Adrenal gland (tissue), 12 donors: ENCODE results near the gene SPATA16. TPM values are rescaled to one million over a fixed set of nuclear protein-coding genes. Genes with fewer than 3 reads are reported as not detected.
"Not testable (repeated sequence)": the region's sequence is repeated elsewhere in the genome, so short reads cannot be mapped to it uniquely, and the experiment has no call there.

Experiments
- DNase-seq, 7 donors: peaks; one replicate each; pipeline ENCODE4 v3.0.0-alpha.2; 2019 to 2020
- H3K27ac ChIP-seq, 5 donors: fragments of 200-600 bp; sonication (generic) in 4 of 5; 1 replicate in 3 of 5; 2 replicates in 2 of 5; pipeline versions ENCODE4 v1.5.1 to v1.8.0; 2016 to 2020; ENCODE audit warnings: mild to moderate bottlenecking in 1 of 5
- H3K27me3 ChIP-seq: fragments of 200-600 bp; 2 replicates; pipeline ENCODE4 v1.8.0; 2021
- H3K36me3 ChIP-seq, 2 donors: fragments of 200-600 bp; replicated peaks in 1 of 2; 1 replicate in 1 of 2; 2 replicates in 1 of 2; pipeline versions ENCODE4 v1.5.1 to v1.8.0; 2018 to 2022
- H3K4me1 ChIP-seq, 2 donors: fragments of 200-600 bp; replicated peaks in 1 of 2; 1 replicate in 1 of 2; 2 replicates in 1 of 2; pipeline versions ENCODE4 v1.5.1 to v1.8.0; 2018 to 2021
- H3K4me3 ChIP-seq, 4 donors: fragments of 200-600 bp; sonication (generic) in 3 of 4; one replicate each; pipeline ENCODE4 v1.5.1; 2016 to 2018
- H3K9me3 ChIP-seq, 3 donors: fragments of 200-600 bp; sonication (generic) in 1 of 3; replicated peaks in 1 of 3; 1 replicate in 2 of 3; 2 replicates in 1 of 3; pipeline versions ENCODE4 v1.5.1 to v1.8.0; 2016 to 2021
- CTCF ChIP-seq, 6 experiments: fragments of 450-650 bp in 4 of 6; fragments of 200-600 bp in 2 of 6; sonication (generic) in 1 of 6; IDR thresholded peaks; 1 replicate in 5 of 6; 2 replicates in 1 of 6; pipeline versions ENCODE4 v1.5.1 to v1.8.0; 2016 to 2021; ENCODE audit warnings: antibody characterized with exemption in 6 of 6, mild to moderate bottlenecking in 2 of 6, moderate library complexity in 1 of 6
- POLR2A ChIP-seq, 2 donors: fragments of 450-650 bp; IDR thresholded peaks; one replicate each; pipeline ENCODE4 v1.6.1; 2017; ENCODE audit warnings: antibody characterized with exemption in 2 of 2, mild to moderate bottlenecking in 2 of 2, moderate library complexity in 1 of 2
- whole genome bisulfite sequencing, 4 donors: extraction: QIAGEN DNeasy Blood & Tissue Kit in 2 of 4; methylation state at CpG; one replicate each; pipeline versions ENCODE4 v1.1.5 to v1.1.7; 2013 to 2017; 5-methylcytosine and 5-hydroxymethylcytosine counted together
- intact Hi-C, 2 donors: fragments of 100-400 bp; cut with DNase I; formaldehyde crosslinking; loops; one replicate each; pipeline versions ENCODE4 v1.14.1 to v1.15.0; 2022 to 2023
- polyA plus RNA-seq, 3 donors: library from polyadenylated mRNA; stranded (reverse); fragments of 200-250 nt in 2 of 3; fragments of 350-450 nt in 1 of 3; fragmentation: Illumina TruSeq in 1 of 3; extraction: RNeasy Lipid Tissue Mini Kit (QIAGEN cat#74804) in 1 of 3; gene quantifications; one replicate each; pipeline ENCODE4 v1.2.3, GENCODE V29; 2013 to 2014
- total RNA-seq, 9 donors: library from RNA; depleted of rRNA in 4 of 9; stranded (reverse); fragments of >200 nt in 4 of 9; fragments of 120-200 nt in 1 of 9; fragmentation: NEBNext Ultra II Directional in 1 of 9; extraction: Animal tissue kit (Norgen Biotek cat#: 25700) in 1 of 9; gene quantifications; one replicate each; pipeline versions ENCODE4 v1.1.0 to v1.2.4, GENCODE V29; 2013 to 2023
- donor health status: healthy with polysubstance abuse.
- donor health status: Bipolar disorder and iron deficiency.
- donor health status: DM: yes; HTN: yes; CAD: no.
- donor health status: DM: no; HTN: no; CAD: no.
- donor health status: DM: no; HTN: no; CAD: no.
- donor health status: DM: yes; HTN: yes; CAD: no.

SPATA16 gene
- total and polyA plus RNA-seq, 12 donors, result not detected

DNA sequence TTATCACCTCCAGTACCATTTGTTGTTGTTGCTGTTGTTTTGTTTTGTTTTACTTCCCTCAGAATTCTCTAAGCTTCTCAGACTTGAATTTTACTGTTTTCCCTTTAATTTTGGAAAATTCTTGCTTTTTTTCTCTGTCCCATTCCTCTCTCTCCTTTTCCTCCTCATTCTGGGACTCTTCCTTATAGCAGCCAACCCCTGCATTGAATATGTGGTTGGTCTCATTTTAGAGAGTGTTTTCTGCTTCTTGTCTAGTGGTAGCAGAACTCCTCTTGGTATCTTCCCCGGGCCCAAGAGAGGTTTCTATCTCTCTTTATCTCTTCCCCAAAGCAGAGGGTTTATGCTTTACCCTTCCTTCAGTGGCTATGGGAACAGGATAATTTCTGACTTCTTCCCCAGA lies 113.6 kb downstream of the SPATA16 start:
- H3K27ac ChIP-seq, result no peak overlapping the region
- no peak for DNase-seq
- H3K4me3 ChIP-seq, result no peak overlapping the region
- intact Hi-C loops, result no loop called here
- TF ChIP-seq CTCF (IDR thresholded peaks at IDR 0.05), result no peak
- TF ChIP-seq POLR2A (IDR thresholded peaks at IDR 0.05), result no peak
- H3K27me3 ChIP-seq, result no peaks in the 10 kb centered on the region
- H3K36me3 ChIP-seq, result no peaks in the 10 kb centered on the region
- no peaks in the 10 kb centered on the region for H3K4me1 ChIP-seq
- WGBS, 4 donors, result 78 to 93% (median 80%) methylated on average over 1 of the region's 1 CpG
- peaks cover 0 to 9% (median 0%) of the 10 kb centered on the region in 3 donors for H3K9me3 ChIP-seq

- Histone ChIP-seq H3K4me1 (no peaks in the 10 kb centered on the region), H3K27me3 (no peaks in the 10 kb centered on the region), H3K36me3 (no peaks in the 10 kb centered on the region), H3K27ac (no peak overlapping the region), H3K4me3 (no peak overlapping the region), H3K9me3 (peaks cover 0 to 9% (median 0%) of the 10 kb centered on the region in 3 donors)
- TF ChIP-seq CTCF (IDR thresholded peaks at IDR 0.05) (no peak), POLR2A (IDR thresholded peaks at IDR 0.05) (no peak)
- intact Hi-C loops, result no loop called here
- 63 to 75% (median 66%) methylated on average over 5 of the region's 5 CpGs for WGBS, 4 donors
- no peak for DNase-seq
These were observed 115.1 kb downstream of the SPATA16 start for GRCh38 chr3:173025941-173026340.

DNA sequence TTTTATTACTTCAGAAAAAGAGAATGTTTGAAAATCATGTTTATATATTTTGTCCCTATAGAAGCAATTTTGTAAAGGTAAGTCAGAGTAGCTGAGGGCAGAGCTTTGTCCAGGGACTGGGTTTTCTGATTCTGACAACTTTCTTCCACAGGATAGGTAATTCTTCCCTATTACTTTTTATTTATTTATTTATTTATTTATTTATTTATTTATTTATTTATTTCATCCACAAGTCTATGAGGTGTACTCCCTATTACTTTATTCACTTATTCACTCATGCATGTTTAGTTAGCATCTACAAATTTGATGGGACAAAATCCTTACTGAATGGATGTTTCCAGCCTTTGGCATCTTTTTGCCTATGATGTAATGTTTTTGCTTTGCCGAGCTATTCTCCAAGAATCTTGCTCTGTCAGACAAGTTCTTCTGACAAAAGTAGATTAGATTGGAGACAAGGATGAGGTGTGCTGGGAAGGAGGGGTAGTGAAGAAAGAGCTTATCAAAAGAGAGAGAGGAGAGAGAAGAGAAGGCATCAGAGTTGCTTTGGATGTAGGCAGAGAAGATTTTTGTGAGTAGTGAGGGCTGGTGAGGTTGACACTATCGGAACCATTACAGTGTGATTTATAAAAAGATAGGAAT lies 119.4 kb downstream of the SPATA16 start:
- no peaks in the 10 kb centered on the region for H3K27me3 ChIP-seq
- no peaks in the 10 kb centered on the region for H3K36me3 ChIP-seq
- intact Hi-C loops, result no loop called here
- H3K9me3 ChIP-seq, result no peaks in the 10 kb centered on the region
- WGBS, 4 donors, result 75 to 86% (median 82%) methylated on average over 2 of the region's 2 CpGs
- H3K27ac ChIP-seq, result no peak overlapping the region
- DNase-seq, result no peak
- no peak overlapping the region for H3K4me3 ChIP-seq
- TF ChIP-seq POLR2A (IDR thresholded peaks at IDR 0.05), result no peak
- no peak for TF ChIP-seq CTCF (IDR thresholded peaks at IDR 0.05)
- no peaks in the 10 kb centered on the region for H3K4me1 ChIP-seq

- WGBS, 4 donors, result 86 to 91% (median 88%) methylated on average over 7 of the region's 7 CpGs
These were observed 120.9 kb downstream of the SPATA16 start for GRCh38 chr3:173020128-173020527.

DNA sequence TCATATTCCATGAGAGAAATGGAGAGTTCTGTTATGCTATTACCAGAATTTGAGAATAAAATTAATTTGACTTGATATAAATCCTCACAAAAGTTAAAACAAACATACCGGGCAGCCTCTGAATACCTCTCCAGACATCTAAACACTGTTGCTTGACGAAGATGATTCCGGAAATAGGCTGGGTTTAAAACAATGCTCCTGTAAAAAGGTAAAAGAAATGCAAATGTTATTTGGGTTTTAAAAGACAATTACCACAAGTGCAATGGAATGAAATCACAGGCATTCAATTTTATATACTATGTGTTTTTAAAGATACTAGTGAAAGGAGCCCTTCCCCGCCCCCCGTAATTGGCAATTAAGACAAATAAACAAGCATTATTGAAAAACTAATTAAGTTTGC lies 121.7 kb downstream of the SPATA16 start:
- TF ChIP-seq POLR2A (IDR thresholded peaks at IDR 0.05) (no peak), CTCF (IDR thresholded peaks at IDR 0.05) (no peak)
- no peak for DNase-seq
- H3K36me3 ChIP-seq, result no peaks in the 10 kb centered on the region
- no peaks in the 10 kb centered on the region for H3K4me1 ChIP-seq
- intact Hi-C loops, result no loop called here
- no peaks in the 10 kb centered on the region for H3K9me3 ChIP-seq
- 87 to 93% (median 90%) methylated on average over 5 of the region's 5 CpGs for WGBS, 4 donors
- H3K4me3 ChIP-seq, result no peak overlapping the region
- no peaks in the 10 kb centered on the region for H3K27me3 ChIP-seq
- H3K27ac ChIP-seq, result no peak overlapping the region

More at GRCh38 chr3:173020128-173020527, 120.9 kb downstream of the SPATA16 start:
- intact Hi-C loops, H3K4me1 ChIP-seq, H3K36me3 ChIP-seq, H3K27ac ChIP-seq, DNase-seq, H3K4me3 ChIP-seq, H3K27me3 ChIP-seq, H3K9me3 ChIP-seq: not testable (repeated sequence)
